Lower leg skin (tissue), 3 donors: ENCODE data around the gene COL4A2.

Source experiments
- POLR2A ChIP-seq, 2 donors: fragments of 450-650 bp; IDR thresholded peaks; one replicate each; pipeline ENCODE4 v1.6.1; 2016 to 2017; ENCODE audit warnings: antibody characterized with exemption in 2 of 2, mild to moderate bottlenecking in 1 of 2, moderate library complexity in 1 of 2
- TF ChIP-seq, protein P1 (sequence below), 3 donors: fragments of 450-650 bp; IDR thresholded peaks; one replicate each; pipeline ENCODE4 v1.5.1; 2016; ENCODE audit warnings: antibody characterized with exemption in 3 of 3, mild to moderate bottlenecking in 3 of 3, moderate library complexity in 2 of 3

DNA sequence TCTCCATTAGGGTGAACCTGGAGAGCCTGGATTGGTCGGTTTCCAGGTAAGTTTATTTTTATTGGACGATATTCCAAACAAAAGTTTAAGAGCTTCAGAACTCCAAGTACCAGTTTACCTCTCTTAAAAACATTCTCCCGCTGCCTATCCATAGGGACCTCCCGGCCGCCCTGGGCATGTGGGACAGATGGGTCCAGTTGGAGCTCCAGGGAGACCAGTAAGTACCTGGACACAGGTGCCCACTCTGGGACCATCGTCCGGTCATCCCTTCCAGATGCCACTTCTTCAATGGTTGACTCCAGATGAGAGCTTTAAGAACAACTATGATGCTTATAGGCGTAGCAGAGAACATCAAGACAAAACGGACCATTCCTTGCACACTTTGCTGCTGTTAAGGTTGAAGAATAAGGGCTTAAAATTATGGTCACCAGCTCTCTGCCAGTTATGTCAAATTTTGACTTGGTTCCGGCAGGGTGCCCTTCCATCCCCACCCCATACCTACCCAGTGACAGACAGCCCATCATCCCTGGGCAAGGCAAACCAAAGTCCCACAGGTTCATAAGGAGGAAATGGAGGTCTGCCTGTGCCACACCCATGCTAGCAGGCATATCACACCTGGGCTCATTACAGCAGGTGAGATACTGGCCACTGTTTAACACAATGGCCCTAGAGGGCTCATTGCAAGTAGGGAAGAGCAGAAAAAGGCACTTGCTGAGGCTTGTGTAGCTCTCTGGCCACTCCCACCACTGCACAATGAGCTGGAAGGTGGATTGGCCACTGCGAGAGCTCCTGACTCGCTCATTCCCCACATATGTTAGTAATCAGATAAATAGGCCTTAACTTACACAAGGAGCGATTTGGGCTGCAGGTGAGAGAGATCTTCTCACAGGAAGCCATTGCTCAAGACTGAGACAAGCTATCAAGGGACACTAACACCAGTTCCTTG, 123.6 kb downstream of the COL4A2 start:
- TF ChIP-seq, protein P1, sequence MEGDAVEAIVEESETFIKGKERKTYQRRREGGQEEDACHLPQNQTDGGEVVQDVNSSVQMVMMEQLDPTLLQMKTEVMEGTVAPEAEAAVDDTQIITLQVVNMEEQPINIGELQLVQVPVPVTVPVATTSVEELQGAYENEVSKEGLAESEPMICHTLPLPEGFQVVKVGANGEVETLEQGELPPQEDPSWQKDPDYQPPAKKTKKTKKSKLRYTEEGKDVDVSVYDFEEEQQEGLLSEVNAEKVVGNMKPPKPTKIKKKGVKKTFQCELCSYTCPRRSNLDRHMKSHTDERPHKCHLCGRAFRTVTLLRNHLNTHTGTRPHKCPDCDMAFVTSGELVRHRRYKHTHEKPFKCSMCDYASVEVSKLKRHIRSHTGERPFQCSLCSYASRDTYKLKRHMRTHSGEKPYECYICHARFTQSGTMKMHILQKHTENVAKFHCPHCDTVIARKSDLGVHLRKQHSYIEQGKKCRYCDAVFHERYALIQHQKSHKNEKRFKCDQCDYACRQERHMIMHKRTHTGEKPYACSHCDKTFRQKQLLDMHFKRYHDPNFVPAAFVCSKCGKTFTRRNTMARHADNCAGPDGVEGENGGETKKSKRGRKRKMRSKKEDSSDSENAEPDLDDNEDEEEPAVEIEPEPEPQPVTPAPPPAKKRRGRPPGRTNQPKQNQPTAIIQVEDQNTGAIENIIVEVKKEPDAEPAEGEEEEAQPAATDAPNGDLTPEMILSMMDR (IDR thresholded peaks at IDR 0.05), result no peak
- TF ChIP-seq POLR2A (IDR thresholded peaks at IDR 0.05), result no peak
